SW 1271 (cell line): ENCODE data around the gene UGT1A7.

Experiments
- DNase-seq, 2 experiments: peaks; one replicate each; lab custom pipeline; 2025; lab: John Stamatoyannopoulos, UW

UGT1A7 gene

DNA sequence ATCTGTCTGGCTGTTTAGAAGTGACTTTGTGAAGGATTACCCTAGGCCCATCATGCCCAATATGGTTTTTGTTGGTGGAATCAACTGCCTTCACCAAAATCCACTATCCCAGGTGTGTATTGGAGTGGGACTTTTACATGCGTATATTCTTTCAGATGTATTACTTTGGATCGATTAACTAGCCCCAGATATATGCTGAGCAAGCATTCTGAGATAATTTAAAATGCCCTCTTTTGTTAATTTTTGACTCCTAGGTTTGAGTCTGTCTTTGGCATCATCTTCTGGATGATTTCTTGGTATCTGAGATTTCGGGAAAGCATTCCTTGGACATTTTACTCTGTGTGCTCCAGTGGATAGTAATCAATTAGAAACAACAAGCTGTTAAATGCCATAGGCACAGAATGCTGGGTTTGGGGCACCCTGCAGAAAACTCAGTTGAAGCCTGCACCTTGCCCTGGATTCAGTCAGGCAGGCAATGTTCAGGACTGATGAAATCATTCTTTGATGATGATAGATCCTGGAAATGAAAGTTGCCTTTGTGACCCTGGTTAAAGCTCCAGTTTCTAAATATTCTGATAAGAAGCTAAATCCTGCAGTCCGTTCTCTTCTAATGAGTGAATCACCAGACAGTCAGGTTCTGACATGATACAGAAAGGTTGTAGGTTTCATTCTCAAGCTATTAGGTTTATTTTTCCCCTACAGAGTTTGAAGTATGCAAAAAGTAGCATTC is 79.5 kb downstream of the UGT1A7 start:
- DNase-seq, result no peak

DNA sequence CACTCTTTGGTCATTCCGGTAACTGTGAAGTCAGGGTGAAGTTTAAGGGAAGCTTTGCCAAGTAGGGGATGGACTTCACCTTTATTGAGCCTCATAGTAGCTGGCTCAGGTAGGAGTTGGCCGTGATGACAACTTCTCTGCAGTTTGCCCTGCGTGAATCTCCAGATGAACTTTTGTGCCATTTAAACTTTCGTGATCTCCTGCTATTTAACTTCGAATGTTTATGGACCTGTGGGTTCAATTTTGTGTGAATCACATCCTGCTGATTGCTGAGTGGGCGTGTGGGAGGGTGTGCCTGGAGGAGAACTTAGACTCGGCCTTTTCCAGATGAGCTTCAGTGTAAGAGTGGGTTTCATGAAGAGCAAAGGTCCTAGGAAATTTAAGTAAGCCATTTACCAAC is 82.6 kb downstream of the UGT1A7 start:
- DNase-seq, result no peak

DNA sequence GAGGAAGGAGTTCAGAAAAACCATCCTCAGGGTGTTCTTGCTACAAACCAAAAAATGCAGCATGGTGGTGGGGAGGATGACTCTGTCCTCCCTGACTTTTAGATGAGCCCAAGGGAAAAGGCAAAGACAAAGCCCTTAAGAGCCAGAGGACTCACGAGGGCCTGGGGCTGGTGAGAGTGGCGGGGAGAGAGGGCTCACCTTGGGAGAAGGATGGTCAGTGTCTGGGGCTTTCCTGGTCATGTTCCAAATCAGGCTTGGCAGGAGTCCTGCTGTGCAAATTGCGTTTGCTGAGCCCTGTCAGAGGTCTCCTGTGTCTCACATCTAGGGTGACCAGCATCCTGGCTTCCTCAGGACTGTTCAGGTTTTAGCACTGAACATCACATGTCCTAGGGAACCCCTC is 83.1 kb downstream of the UGT1A7 start:
- DNase-seq, result no peak

DNA sequence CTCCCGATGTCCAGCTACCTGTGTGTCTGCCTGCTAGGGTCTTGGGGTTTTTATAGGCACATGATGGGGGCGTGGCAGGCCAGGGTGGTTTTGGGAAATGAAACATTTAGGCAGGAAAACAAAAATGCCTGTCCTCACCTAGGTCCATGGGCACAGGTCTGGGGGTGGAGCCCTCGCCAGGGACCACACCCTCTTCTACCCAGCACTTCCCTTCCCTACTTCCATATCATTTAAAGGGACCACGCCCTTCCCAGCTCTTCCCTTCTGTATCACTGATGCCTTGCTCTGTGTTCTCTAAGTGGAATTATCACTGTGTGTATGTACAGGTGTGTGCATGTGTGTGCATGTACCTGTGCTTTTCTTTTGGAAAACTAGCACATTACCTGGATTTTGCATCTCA is 84.7 kb downstream of the UGT1A7 start:
- DNase-seq, result no peak

DNA sequence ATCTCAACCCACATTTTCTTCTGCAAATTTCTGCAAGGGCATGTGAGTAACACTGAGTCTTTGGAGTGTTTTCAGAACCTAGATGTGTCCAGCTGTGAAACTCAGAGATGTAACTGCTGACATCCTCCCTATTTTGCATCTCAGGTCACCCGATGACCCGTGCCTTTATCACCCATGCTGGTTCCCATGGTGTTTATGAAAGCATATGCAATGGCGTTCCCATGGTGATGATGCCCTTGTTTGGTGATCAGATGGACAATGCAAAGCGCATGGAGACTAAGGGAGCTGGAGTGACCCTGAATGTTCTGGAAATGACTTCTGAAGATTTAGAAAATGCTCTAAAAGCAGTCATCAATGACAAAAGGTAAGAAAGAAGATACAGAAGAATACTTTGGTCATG is 86.4 kb downstream of the UGT1A7 start:
- DNase-seq, result no peak

DNA sequence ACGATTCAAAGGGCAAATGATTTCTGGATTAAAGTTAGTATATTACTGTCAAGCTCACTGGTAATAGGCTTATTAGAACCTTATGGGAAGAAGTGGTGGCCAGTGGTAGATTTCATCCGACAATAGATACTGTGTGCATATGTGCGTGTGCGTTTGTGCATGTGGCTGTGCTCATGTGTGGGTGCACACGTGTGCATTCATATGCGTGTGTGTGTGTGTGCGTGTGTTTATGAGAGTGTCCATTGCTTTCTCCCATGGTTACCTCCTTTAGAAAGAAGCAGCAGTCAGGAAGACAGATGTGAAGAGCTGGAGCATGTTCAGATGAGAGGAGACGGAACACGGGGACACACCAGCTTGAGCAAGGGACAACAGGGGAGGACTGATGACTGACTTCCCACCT is 87.6 kb downstream of the UGT1A7 start:
- no peak for DNase-seq

DNA sequence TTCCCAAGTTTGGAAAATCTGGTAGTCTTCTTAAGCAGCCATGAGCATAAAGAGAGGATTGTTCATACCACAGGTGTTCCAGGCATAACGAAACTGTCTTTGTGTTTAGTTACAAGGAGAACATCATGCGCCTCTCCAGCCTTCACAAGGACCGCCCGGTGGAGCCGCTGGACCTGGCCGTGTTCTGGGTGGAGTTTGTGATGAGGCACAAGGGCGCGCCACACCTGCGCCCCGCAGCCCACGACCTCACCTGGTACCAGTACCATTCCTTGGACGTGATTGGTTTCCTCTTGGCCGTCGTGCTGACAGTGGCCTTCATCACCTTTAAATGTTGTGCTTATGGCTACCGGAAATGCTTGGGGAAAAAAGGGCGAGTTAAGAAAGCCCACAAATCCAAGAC is 90.5 kb downstream of the UGT1A7 start:
- DNase-seq, result no peak

DNA sequence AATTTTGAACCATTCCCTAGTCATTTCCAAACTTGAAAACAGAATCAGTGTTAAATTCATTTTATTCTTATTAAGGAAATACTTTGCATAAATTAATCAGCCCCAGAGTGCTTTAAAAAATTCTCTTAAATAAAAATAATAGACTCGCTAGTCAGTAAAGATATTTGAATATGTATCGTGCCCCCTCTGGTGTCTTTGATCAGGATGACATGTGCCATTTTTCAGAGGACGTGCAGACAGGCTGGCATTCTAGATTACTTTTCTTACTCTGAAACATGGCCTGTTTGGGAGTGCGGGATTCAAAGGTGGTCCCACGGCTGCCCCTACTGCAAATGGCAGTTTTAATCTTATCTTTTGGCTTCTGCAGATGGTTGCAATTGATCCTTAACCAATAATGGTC is 90.9 kb downstream of the UGT1A7 start:
- no peak for DNase-seq

DNA sequence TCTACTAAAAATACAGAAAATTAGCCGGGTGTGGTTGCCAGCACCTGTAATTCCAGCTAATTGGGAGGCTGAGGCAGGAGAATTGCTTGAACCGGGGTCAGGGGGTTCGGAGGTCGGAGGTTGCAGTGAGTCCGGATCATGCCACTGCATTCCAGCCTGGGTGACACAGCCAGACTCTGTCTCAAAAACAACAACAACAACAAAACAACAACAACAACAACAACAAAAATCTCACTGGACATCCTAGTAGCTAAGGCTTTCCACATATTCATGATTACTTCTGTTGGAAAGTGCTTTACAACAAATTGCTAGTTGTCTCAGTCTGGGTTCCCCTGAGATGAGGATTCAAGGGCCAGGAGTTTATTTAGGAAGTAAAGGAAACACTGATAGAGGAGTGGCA is 92.2 kb downstream of the UGT1A7 start:
- DNase-seq, result no peak

DNA sequence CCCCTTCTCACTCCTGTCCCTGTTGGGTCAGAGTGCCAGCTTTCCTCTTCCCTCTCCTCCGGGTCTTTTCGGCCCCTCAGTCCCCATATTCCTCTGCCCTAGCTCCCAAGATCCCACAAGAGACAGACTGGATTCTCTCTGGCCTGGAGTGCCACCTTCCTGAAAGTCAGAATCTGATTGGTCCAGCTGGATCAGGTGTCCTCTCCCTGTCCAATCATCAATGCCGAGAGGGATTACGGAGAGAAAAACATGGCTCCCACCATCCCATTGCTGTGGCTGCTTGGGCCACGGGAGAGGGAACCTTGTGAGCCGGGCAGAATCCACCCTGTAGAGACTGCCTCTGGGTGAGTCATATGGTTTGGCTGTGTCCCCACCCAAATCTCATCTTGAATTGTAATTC is 93.7 kb downstream of the UGT1A7 start:
- no peak for DNase-seq

DNA sequence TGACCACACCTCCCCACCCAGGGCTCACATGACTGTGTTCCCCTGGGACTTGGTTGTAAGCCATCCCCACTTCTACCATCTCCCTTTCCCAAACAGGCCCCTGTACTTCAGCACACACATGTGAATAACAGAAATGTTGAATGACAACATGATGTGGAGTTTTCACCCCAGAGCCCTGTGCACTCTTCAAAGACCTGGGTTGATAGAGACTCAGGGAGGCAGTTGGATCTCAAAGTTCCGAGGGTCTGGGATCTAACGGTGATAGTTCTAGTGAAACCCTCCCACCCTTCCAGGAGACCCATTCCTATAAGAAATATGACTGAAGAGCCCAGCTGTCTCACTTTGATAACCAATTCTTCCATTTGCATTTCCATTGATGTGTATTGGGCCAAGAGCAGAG is 96.3 kb downstream of the UGT1A7 start, which contains the start of gene MROH2A:
Gene MROH2A (plus strand): TSS at position 301 of the 400 bp plus-strand sequence. CDS start 1,029 bp downstream, outside the sequence.
- no peak for DNase-seq

DNA sequence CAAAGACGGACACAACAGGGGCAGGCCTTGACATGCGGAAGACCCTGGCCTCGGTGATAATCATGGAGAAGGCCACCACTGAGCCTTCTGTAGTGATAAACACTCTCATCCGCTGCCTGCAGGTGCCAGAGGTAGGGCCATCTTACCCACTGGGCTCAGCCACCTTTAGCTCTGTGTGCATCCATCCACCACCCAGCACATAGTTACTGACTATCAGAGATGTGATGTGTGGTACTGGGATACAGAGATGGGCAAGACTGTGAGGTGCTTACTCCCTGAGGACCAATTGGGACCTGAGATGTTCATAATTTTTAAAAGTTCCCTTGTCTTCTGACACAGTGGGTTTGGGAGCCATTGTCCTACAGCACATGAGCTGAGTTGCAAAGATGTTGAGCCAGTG is 98.0 kb downstream of the UGT1A7 start:
- DNase-seq, result no peak

DNA sequence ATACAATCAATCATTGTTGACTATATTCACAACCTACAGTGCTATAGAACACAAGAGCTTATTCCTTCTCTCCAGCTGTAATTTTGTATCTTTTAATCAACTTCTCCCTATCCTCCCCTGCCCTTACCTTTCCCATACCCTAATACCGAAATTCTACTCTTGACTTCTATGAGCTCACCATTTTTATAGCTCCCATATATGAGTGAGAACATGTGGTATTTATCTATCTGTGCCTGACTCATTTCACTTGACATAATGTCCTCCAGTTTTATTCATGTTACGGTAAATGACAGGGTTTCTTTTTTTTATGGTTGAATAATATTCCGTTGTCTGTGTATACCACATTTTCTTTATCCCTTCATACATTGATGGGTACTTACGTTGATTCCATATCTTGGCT is 99.1 kb downstream of the UGT1A7 start:
- DNase-seq, result no peak

DNA sequence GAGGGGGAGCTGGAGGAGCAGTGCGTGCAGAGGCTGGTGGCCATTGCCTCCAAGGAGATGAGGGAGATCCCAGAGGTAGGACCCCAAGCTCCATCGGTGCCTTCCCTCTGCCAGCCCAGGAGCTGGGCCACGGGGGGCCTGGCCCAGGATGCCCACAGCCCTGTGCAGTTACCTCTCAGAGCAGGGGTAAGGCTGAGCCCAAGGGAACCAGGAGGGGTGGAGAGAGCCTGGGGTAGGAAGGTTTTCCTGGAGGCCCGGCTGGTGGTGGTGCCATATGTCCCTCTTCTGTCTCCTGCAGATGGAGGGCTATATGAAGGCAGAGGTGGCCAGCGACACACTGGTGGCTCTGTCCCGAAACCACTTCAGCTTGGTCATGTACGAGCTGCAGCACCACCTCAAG is 107.9 kb downstream of the UGT1A7 start:
- no peak for DNase-seq

DNA sequence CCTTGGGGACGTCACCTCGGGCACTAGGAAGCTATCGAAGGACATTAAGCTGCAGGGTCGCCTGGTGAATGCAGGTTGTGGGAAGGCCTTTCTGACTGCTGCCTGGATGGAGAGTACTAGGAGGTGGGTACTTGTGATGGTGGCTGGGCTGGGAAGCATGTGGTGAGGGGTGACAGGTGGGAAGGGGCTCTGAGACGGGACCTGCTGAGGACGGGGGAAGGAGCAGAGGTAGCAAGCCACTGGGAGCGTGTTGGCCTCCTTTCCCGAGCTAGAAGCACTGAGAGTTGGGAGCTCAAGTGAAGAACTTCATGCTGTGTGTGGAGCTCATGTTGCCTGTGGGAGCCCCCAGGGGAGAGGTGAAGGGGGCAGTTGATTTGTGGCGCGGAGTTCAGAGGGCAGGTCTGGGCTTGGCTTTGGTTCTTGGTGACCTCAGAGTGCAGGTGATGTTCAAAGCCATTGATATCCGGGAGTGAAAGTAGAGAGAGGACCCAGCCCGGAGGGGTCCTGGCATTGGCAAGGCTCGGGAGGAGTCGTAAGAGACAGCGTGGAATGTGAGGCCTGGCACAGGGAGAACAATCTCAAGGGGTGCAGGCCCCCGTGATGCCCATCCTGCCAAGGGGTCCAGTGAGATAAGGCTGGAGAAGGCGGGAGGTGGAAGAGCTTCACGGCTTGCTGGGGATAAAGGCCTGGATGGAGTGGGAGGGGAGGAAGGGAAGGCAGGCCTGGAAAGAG is 109.6 kb downstream of the UGT1A7 start:
- DNase-seq, result no peak

DNA sequence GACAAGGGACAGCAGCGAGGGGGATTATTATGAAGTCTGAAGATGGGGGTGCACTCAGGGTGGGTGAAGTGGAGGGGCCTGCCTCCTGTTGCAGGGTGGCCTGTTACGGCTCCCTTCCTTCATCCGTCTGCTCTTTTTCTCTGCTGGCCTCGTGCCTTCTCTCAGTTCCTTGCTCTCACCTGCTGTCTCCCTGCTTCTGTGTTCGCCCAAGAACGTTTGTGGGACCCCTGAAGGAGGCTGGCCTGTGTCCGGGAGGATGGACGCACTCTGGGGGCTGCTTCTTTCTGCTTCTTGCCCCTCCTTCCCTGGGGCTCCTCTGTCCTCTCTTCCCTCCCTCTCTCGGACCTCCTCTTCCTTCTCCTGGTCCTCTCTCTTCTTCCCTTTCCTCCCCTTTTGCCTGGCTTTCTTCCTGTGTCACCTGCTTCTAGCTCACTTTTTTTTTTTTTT is 110.2 kb downstream of the UGT1A7 start:
- DNase-seq, result no peak

DNA sequence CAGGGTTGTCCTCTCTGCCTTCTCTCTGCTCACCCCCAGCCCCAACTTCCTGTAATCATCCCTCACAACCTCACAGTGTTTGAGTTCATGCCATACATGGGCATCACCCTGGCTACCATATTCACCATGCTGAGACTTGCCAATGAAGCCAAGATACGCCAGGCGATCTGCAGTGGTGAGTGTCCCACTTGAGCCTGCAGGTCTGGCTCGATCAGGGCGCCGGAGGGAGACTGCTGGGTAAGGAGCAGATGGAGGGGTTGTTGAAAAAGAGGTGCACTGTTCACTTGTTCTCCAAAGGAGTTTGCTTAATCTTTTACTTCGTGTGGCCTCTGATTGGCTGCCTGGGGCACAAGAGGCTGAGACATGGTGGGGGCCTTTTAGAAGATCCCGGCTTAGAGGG is 111.0 kb downstream of the UGT1A7 start:
- DNase-seq, result no peak

DNA sequence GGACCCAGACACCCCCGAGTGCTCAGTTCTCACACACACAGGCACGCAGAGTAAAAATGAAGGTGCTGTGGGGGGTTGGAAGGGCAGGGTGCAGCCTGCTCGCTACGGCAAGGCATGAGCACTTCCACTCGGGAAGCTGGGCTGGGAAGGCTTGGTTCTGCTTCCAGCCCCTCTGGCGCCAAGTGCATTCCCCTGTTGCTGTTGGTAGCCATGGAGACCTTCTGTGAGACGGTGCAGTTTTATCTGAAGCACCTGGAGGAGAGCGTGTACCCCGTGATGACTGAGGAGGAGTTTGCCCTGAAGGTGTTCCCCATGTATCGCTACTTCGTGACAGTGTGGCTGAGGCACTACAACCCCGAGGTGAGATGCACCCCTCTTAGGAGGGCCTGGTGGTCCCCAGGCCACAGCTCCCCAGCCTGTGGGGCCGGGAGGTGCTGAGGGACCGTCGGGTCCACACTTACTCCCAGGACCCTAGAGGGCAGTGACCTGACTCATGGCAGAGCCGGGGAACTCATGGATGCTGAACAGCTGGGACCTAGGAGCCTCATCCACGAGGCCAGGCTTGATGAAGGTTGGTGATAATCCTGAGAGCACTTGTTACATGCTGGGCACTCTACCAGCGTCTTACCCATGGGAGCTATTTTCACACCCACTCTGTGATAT is 111.9 kb downstream of the UGT1A7 start:
- no peak for DNase-seq

DNA sequence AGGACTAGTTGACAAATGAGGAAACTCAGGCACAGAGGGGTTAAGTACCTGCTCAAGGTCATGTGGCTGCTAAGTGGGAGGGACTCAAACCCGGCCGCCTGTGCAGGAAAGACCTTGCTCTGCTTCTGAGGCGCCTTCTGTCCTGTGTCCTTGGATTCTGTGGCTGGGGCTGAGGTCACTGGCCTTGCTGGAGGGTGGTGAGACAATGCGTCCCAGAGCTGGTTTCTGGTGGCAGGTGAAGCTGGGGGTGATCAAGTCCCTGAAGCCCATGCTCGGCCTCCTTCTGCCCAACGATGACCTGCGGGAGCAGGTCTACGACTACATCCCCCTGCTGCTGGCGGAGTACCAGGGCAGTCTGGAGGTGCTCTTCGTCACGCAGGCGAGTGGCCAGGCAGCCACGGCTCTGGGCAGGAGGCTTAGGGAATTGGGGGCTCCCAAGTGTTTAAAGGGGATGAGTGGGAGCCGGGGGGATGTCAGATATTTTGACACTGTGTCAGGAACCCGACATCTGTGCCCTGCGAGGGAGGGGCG is 112.5 kb downstream of the UGT1A7 start:
- DNase-seq, result no peak

DNA sequence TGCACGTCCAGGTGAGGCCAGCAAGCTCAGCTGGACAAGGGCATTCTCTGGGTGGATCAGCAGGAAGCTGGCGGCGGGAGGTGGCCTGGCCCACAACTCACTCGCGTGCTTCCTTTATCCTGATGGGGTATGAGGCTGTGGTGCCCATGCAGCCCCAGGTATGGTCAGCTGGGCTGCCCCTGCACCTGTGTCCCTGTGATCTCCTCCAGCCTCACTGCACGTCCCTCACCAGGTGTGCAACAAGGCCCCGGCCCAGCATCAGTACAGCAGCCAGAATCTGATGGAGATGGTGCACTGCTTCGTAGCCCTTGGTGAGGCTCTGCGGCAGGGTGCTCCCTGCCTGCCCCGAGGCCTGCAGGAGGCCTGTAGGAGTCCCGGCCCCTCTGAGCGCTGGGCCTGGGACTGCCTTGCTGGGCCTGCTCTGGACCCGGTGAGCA is 114.1 kb downstream of the UGT1A7 start:
- no peak for DNase-seq

DNA sequence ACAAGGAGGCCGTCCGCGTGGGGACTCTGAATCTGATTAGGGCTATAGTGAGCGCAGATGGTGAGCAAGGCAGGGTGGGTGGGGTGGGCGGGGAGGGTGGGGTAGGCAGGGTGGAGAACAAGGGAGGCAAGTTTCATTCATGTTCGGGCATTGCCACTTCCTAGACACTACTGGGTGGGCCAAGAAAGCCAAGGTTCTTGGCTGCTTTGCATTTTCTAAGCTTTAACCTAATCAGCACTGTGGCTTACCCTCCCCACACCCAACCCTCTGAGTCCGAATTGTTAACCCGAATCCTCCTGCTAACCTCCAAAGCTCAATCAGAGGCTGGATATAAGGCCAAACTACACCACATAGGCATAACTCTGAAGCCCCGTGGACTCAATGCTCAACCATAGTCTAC is 114.6 kb downstream of the UGT1A7 start:
- DNase-seq, result no peak

DNA sequence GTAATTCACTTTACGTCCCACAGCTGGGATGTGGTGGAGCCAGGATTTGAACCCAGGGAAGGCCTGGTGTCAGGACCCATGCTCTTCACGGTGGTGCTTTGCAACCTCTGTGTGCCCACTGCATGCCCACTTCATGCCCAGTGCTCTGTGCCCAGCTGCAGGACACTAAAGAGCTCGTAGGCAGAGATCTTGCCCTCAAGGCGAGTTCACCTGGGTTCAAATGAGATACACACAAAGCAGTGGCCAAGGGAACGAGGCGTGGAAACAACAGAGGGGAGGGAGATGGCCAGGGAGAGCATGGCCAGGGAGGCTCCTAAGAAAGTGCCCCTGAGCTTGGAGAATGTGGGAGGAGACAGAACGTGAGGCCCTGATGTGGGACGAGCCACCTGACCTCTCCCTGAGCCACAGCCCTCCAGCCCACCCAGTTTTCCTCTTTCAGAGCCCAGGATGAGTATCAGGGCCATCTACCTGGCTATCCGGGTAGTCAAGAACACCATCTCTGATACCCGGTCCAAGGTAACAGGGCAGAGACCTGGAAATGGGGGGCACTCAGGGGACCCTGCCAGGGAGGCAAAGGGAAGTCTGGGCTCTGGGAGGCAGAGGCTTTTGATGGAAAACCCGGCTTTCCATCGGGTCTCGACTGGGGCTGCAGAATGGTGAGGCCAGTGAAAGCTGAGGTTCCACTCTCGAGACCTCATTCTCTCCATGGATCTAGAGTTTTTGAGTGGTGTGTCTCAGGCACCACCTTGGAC is 116.8 kb downstream of the UGT1A7 start:
- no peak for DNase-seq
